Stimulated activated naive CD8-positive, alpha-beta T cell treated with anti-CD3 and anti-CD28 coated beads, Interleukin-15, amount 100 ng/mL, for 72 hours (primary cell): Measurements from ENCODE around the gene HYOU1.
"Not testable (repeated sequence)": the region's sequence is repeated elsewhere in the genome, so short reads cannot be mapped to it uniquely, and the experiment has no call there.

Experiments
- ATAC-seq: fragments of 150-1000 bp; cut with Tn5 transposase; 2 replicates; pipeline ENCODE4 v1.10.0; 2021; ENCODE audit warnings: mild to moderate bottlenecking, moderate library complexity
- DNase-seq, 2 donors: peaks; one replicate each; pipeline ENCODE4 v3.0.0; 2021 to 2022
- H3K27ac Mint-ChIP-seq, 2 donors: one replicate each; pipeline ENCODE4 v1.8.0; 2022; ENCODE audit warnings: mild to moderate bottlenecking in 2 of 2, mixed read lengths in 2 of 2, moderate library complexity in 2 of 2
- H3K27me3 Mint-ChIP-seq: one replicate; pipeline ENCODE4 v1.8.0; 2022; ENCODE audit warnings: mixed read lengths
- H3K4me1 Mint-ChIP-seq: one replicate; pipeline ENCODE4 v1.8.0; 2022; ENCODE audit warnings: mild to moderate bottlenecking, mixed read lengths
- H3K4me3 Mint-ChIP-seq, 2 donors: one replicate each; pipeline ENCODE4 v1.8.0; 2022; ENCODE audit warnings: mild to moderate bottlenecking in 2 of 2, mixed read lengths in 2 of 2, moderate library complexity in 1 of 2
- H3K9me3 Mint-ChIP-seq, 2 donors: one replicate each; pipeline ENCODE4 v1.8.0; 2022; ENCODE audit warnings: mixed read lengths in 2 of 2

Gene HYOU1, protein sequence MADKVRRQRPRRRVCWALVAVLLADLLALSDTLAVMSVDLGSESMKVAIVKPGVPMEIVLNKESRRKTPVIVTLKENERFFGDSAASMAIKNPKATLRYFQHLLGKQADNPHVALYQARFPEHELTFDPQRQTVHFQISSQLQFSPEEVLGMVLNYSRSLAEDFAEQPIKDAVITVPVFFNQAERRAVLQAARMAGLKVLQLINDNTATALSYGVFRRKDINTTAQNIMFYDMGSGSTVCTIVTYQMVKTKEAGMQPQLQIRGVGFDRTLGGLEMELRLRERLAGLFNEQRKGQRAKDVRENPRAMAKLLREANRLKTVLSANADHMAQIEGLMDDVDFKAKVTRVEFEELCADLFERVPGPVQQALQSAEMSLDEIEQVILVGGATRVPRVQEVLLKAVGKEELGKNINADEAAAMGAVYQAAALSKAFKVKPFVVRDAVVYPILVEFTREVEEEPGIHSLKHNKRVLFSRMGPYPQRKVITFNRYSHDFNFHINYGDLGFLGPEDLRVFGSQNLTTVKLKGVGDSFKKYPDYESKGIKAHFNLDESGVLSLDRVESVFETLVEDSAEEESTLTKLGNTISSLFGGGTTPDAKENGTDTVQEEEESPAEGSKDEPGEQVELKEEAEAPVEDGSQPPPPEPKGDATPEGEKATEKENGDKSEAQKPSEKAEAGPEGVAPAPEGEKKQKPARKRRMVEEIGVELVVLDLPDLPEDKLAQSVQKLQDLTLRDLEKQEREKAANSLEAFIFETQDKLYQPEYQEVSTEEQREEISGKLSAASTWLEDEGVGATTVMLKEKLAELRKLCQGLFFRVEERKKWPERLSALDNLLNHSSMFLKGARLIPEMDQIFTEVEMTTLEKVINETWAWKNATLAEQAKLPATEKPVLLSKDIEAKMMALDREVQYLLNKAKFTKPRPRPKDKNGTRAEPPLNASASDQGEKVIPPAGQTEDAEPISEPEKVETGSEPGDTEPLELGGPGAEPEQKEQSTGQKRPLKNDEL

DNA sequence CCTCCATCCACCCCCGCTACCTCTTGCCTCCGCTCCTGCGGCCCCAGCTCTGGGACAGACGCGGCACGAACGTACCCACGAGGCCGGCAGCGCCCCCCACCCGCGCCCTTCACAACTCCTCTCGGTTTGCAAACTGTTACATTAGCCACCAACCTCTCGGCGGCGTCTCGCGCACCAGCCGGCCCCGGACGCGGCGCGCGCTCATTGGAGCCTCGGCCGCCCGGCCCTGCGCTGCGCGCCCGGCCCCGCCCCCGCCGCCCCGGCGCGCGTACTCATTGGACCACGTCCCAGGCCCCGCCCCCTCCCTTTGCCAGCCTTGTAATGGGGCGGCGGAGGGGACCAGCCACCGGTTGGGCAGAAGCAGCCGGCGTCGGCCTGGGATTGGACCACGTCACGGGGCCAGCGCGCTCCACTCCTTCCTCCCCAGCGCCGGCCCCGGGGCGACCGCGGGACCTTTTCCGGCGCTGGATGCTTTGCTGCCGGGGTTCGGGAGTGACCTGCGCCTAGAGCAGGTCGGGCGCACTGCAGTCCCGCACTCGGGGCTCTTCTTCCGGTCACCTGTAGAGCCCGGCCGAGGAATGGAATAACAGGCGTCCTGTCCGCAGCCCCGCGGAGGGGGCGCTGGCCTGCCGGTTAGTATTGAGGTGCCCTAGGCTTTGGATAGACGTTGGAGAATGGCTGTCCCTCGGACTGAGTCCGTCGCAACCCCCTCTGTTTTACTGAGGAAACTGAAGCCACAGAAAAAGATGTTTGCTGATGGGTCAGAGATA, at the start of gene HYOU1:
TSS of gene HYOU1 (minus strand) at position 206 of the 770 bp plus-strand sequence. CDS start 1,045 bp downstream, outside the sequence.
- peak within 1 kb of the TSS; percentile 91 to 96 for H3K4me3 Mint-ChIP-seq
- H3K4me1 Mint-ChIP-seq, result peaks cover 56% of the 10 kb centered on the region
- peak within 1 kb of the TSS; percentile 99 for H3K27ac Mint-ChIP-seq
- H3K27me3 Mint-ChIP-seq, result no peaks in the 10 kb centered on the region
- ATAC-seq (peak; percentile 95), DNase-seq (peak; percentile 98 to 99)
- no peaks in the 10 kb centered on the region for H3K9me3 Mint-ChIP-seq

GRCh38 chr11:119103793-119104192, 46.8 kb upstream of the HYOU1 start:
- H3K4me3 Mint-ChIP-seq, result no peak overlapping the region
- H3K27ac Mint-ChIP-seq, result no peak overlapping the region
- H3K27me3 Mint-ChIP-seq, result no peaks in the 10 kb centered on the region
- no peak for DNase-seq
- no peaks in the 10 kb centered on the region for H3K9me3 Mint-ChIP-seq
- H3K4me1 Mint-ChIP-seq, result peaks cover 48% of the 10 kb centered on the region
- ATAC-seq, result no peak

DNA sequence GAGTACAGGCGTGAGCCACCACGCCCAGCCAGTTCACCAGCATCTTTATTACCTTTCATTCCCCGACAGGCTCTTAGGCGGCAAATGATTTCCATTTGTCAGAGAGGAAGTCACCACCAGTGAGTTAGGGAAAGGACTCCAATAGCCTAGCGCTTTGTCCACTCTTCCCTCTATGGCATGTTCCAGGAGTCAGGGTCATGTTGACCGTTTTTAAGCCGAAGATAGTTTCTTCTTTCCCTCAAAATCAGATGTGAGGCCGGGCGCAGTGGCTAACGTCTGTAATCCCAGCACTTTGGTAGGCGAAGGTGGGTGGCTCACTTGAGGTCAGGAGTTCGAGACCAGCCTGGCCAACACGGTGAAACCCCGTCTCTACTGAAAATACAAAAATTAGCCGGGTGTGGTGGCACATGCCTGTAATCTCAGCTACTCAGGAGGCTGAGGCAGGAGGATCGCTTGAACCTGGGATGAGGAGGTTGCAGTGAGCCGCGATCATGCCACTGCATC, 46.2 kb upstream of the HYOU1 start:
- Mint-ChIP-seq H3K4me3 (peak overlapping the region; percentile 71 to 84), H3K4me1 (peaks cover 47% of the 10 kb centered on the region)
- not testable (repeated sequence) for H3K27ac Mint-ChIP-seq, DNase-seq, H3K9me3 Mint-ChIP-seq, H3K27me3 Mint-ChIP-seq, ATAC-seq

DNA sequence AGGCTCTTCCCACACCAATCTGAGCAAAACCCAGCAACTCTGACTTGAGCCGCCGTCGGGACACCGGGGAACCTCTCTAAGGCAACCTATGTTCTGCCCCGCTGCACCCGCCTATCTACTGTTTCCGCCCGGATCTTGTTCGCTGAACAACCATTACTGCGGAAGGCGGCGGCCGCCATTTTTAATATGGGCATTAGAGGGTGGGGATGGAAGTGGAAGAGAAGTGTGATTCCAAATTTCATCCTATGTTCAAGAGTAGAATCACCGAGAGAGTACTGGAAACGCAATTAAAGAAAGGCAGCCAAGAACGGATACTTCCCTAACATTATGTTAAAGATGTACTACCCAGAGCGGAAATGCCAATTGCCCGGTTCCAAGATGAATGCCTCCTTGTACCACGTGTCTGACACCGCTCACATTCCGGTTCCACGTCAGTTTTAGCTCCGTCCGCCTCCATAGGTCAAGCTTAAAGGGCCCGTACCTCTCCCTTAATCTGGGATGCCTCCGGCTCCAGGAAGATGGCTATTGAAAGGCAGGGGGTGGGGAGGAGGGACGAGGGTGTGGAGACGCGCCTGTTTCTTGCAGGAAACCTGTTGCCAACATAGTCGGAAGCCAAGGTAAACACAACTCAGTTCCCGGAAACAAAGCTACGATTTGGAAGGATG, 44.9 kb upstream of the HYOU1 start, which contains the start of gene DPAGT1:
TSS of gene DPAGT1 (minus strand) at position 95 of the 665 bp plus-strand sequence. CDS start 198 bp downstream, outside the sequence.
- no peaks in the 10 kb centered on the region for H3K27me3 Mint-ChIP-seq
- DNase-seq (peak; percentile 85 to 86), ATAC-seq (peak; percentile 90)
- H3K27ac Mint-ChIP-seq, result peak within 1 kb of the TSS; percentile 98 to 99
- H3K4me1 Mint-ChIP-seq, result peaks cover 46% of the 10 kb centered on the region
- H3K4me3 Mint-ChIP-seq, result peak within 1 kb of the TSS; percentile 71 to 84
- no peaks in the 10 kb centered on the region for H3K9me3 Mint-ChIP-seq

DNA sequence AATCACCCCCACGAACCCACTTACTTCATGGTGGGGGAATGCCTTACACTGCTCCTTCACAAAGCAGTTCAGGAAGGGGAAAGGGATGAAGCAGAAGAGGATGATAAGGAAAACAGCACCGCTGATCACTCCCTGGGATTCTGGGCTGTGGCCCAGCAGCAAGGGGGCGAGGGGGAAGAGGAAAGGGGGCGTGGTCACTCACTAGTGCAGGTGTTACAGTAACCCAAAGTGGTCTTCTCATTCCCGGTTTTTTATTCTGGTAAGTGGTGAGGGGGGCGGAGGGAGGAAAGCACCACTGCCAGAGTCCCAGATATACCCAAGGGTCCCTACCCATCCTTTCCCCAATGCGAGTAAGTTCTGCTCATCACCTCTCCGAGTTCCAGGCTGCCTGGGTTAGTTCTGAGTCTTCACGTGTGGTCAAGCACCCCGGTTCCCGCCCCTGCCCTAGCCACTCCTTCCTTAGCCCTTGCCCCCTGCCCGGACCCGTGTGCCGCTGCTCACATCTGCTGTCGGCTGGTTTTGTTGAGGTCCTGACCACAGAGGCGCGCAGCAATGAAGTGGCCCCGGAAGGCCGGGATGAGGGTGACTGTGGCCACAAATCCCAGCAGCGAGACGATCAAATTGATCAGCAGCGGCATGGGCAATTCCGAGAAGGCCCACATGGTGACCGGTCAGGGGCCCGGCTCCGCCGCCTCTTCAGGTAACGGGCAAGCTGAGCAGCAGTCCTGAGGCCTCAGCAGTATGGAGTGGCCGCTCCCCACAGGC, 44.2 kb upstream of the HYOU1 start:
- DNase-seq (no peak), ATAC-seq (peak; percentile 51)
- H3K4me1 Mint-ChIP-seq, result peaks cover 44% of the 10 kb centered on the region
- peak overlapping the region; percentile 71 to 84 for H3K4me3 Mint-ChIP-seq
- H3K27ac Mint-ChIP-seq, result peak overlapping the region; percentile 98 to 99
- no peaks in the 10 kb centered on the region for H3K27me3 Mint-ChIP-seq
- H3K9me3 Mint-ChIP-seq, result no peaks in the 10 kb centered on the region

- ATAC-seq, result no peak
- H3K27me3 Mint-ChIP-seq, result no peaks in the 10 kb centered on the region
Observed at GRCh38 chr11:119100246-119100970, 43.4 kb upstream of the HYOU1 start.

DNA sequence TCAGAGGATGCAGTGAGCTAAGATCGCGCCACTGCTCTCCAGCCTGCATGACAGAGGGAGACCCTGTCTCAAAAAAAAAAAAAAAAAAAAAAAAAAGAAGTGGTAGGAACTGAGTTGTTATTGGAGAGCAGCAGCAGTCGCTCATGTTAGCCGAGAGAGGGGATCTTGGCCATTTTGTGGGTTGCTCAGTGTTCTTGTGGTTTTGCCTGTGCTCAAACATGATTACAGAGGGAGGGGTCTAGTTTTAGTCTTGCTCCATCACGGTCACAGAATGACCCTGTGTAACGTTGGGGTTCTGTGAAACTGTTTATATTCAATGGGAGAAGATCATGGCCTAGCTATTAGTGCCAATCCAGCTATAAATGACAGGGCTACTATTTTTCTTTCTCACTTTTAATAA, 42.7 kb upstream of the HYOU1 start:
- Mint-ChIP-seq H3K9me3 (no peaks in the 10 kb centered on the region), H3K27ac (no peak overlapping the region), H3K4me1 (peaks cover 47% of the 10 kb centered on the region), H3K27me3 (no peaks in the 10 kb centered on the region), H3K4me3 (peak overlapping the region; percentile 22 to 84)
- DNase-seq (no peak), ATAC-seq (no peak)

More at GRCh38 chr11:119100246-119100970, 43.4 kb upstream of the HYOU1 start:
- Mint-ChIP-seq H3K4me1 (peaks cover 47% of the 10 kb centered on the region), H3K4me3 (peak overlapping the region; percentile 71 to 84), H3K9me3 (no peaks in the 10 kb centered on the region), H3K27ac (peak overlapping the region; percentile 98 to 99)
- no peak for DNase-seq

- peak; percentile 89 for ATAC-seq
- no peaks in the 10 kb centered on the region for H3K9me3 Mint-ChIP-seq
Observed at GRCh38 chr11:119095066-119095880, 38.3 kb upstream of the HYOU1 start.

DNA sequence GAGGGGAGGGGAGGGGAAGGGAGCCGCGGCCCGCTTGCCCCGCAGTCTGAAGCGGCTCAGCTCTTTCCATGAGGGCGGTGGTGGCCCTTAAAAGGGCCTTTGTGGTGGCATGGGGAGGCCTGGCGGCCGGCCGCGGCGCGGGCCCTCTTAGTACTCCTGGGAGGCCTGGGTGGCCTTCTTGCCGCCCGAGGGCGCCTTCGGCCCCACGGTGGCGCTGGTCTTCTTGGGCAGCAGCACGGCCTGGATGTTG, 37.7 kb upstream of the HYOU1 start:
- Mint-ChIP-seq H3K27me3 (no peaks in the 10 kb centered on the region), H3K4me1 (peaks cover 66% of the 10 kb centered on the region), H3K9me3 (no peaks in the 10 kb centered on the region), H3K4me3 (peak overlapping the region; percentile 89 to 94), H3K27ac (peak overlapping the region; percentile 93 to 100)
- ATAC-seq (peak; percentile 49), DNase-seq (no peak)

More at GRCh38 chr11:119095066-119095880, 38.3 kb upstream of the HYOU1 start:
- Mint-ChIP-seq H3K4me3 (peak overlapping the region; percentile 89 to 94), H3K4me1 (peaks cover 66% of the 10 kb centered on the region), H3K27me3 (no peaks in the 10 kb centered on the region), H3K27ac (peak overlapping the region; percentile 93 to 100)
- DNase-seq, result peak; percentile 99 to 100

DNA sequence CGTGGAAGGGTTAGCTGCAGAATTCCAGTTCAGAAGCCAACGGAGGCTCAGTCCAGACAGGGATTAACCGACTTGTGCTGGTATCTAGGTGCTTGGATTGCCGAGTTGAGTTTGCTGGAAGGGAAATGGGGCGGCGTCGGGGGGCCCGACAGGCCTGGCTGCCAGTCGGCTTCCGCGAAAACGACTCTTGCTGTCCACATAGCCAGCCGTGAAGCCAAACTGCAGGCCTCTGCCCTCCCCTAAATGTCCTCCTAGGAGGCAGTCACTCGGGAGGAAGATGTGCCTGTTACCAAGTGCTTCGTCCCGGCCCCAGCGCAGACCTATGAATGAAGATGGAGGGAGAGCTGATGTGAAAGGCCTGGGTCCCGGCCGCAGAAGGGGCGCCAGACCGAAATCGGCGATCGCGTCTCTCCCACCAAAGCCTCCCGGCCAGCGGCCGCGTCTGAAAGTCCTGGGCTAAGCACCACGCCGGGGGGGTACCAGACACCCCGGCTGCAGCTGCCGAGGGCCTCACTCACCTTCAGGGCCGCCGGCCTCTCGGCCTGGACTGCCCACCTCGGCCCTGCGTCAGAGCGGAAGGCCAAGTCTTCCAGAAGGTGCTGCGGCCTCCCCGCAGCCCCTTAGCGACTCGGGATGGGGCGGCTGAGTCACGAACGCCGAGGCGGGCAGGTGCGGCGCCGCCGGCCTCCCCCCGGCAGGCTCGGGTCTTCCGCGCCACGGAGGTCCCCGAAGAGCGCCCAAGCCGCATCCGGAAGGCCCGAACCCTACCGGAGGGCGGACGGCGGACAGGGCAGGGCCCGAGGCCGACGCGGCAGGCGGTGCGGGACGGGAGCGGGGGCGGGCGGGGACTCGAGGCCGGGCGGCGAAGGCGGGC, 37.2 kb upstream of the HYOU1 start:
- no peaks in the 10 kb centered on the region for H3K27me3 Mint-ChIP-seq
- DNase-seq (peak; percentile 63 to 67), ATAC-seq (peak; percentile 31)
- peaks cover 63% of the 10 kb centered on the region for H3K4me1 Mint-ChIP-seq
- no peaks in the 10 kb centered on the region for H3K9me3 Mint-ChIP-seq
- peak overlapping the region; percentile 93 to 100 for H3K27ac Mint-ChIP-seq
- peak overlapping the region; percentile 89 to 94 for H3K4me3 Mint-ChIP-seq

- Mint-ChIP-seq H3K4me3 (peak overlapping the region; percentile 85 to 94), H3K4me1 (peaks cover 57% of the 10 kb centered on the region), H3K9me3 (no peaks in the 10 kb centered on the region), H3K27ac (peak overlapping the region; percentile 88 to 100), H3K27me3 (no peaks in the 10 kb centered on the region)
- ATAC-seq, result no peak
- no peak for DNase-seq
Observed at GRCh38 chr11:119092880-119093842, 36.2 kb upstream of the HYOU1 start.
